Mammary epithelial cell (primary cell): ENCODE measurements around the gene LRRC3C.

Experiments
- CTCF ChIP-seq, 2 donors: IDR thresholded peaks in 1 of 2; conservative IDR thresholded peaks in 1 of 2; 2 replicates each; pipeline ENCODE4 v1.5.1; 2011 to 2012; ENCODE audit warnings: inconsistent platforms in 2 of 2, low read length in 2 of 2, mild to moderate bottlenecking in 2 of 2, control low read depth in 1 of 2, low read depth in 1 of 2; ENCODE audit not compliant: insufficient read depth in 1 of 2; ENCODE audit errors: extremely low read depth in 1 of 2
- EZH2 ChIP-seq: IDR thresholded peaks from 2 replicates; pipeline ENCODE4 v1.6.1; 2012; ENCODE audit warnings: low read length, inconsistent platforms, borderline replicate concordance

GRCh38 chr17:39889200-39889599 is 38.3 kb upstream of the LRRC3C start:
- no peak for TF ChIP-seq CTCF (conservative IDR thresholded peaks at IDR 0.05 in 1 of 2, IDR thresholded peaks at IDR 0.05 in 1 of 2; ENCODE audit: extremely low read depth in 1 of 2, insufficient read depth in 1 of 2, low read depth in 1 of 2, low read length in 2 of 2)
- TF ChIP-seq EZH2, result no peak
